Activated CD8-positive, alpha-beta T cell treated with anti-CD3 and anti-CD28 coated beads for 36 hours (primary cell): ENCODE results near the gene COIL. TPM values are rescaled to one million over a fixed set of nuclear protein-coding genes. Genes with fewer than 3 reads are reported as not detected.

ENCODE experiments used
- ATAC-seq: fragments of 200-7000 bp; cut with Tn5 transposase; one replicate; pipeline ENCODE4 v1.10.0; 2021; ENCODE audit warnings: mild to moderate bottlenecking, moderate library complexity
- CTCF ChIA-PET: fragments of 350-600 bp; sonication (Branson Sonifier 250); formaldehyde crosslinking; loops from one replicate; lab custom pipeline; 2021; ENCODE audit warnings: antibody characterized with exemption; lab: Charles Lee
- POLR2A ChIA-PET: fragments of 350-600 bp; sonication (Branson Sonifier 250); formaldehyde crosslinking; loops from one replicate; lab custom pipeline; 2021; ENCODE audit warnings: antibody characterized with exemption; lab: Charles Lee
- DNase-seq: peaks from one replicate; pipeline ENCODE4 v3.0.0-alpha.2; 2020
- H3K27ac Mint-ChIP-seq: one replicate; pipeline ENCODE4 v1.8.0; 2021; ENCODE audit warnings: mild to moderate bottlenecking, mixed read lengths
- H3K27me3 Mint-ChIP-seq: one replicate; pipeline ENCODE4 v1.8.0; 2021; ENCODE audit warnings: mixed read lengths
- H3K36me3 Mint-ChIP-seq: one replicate; pipeline ENCODE4 v1.8.0; 2021; ENCODE audit warnings: low read depth, mixed read lengths
- H3K4me1 Mint-ChIP-seq: one replicate; pipeline ENCODE4 v1.8.0; 2021; ENCODE audit warnings: low read depth, mixed read lengths
- H3K4me3 Mint-ChIP-seq: one replicate; pipeline ENCODE4 v1.8.0; 2021; ENCODE audit warnings: mild to moderate bottlenecking, moderate library complexity, mixed read lengths
- H3K9me3 Mint-ChIP-seq: one replicate; pipeline ENCODE4 v1.8.0; 2021; ENCODE audit warnings: mixed read lengths
- intact Hi-C: fragments of 100-400 bp; cut with micrococcal nuclease; formaldehyde crosslinking; loops from one replicate; pipeline ENCODE4 v1.10.0; 2022
- total RNA-seq, 2 experiments: library from RNA; stranded (reverse); gene quantifications; one replicate each; pipeline ENCODE4 v1.2.3, GENCODE V29; 2021
- TF ChIP-seq, protein P1 (sequence below): fragments of 200-600 bp; IDR thresholded peaks from one replicate; pipeline ENCODE4 v1.8.0; 2022; ENCODE audit warnings: antibody characterized with exemption, mild to moderate bottlenecking

COIL gene
- total RNA-seq, 2 experiments from 2014 or later, result 19.5 to 20.8 TPM

DNA sequence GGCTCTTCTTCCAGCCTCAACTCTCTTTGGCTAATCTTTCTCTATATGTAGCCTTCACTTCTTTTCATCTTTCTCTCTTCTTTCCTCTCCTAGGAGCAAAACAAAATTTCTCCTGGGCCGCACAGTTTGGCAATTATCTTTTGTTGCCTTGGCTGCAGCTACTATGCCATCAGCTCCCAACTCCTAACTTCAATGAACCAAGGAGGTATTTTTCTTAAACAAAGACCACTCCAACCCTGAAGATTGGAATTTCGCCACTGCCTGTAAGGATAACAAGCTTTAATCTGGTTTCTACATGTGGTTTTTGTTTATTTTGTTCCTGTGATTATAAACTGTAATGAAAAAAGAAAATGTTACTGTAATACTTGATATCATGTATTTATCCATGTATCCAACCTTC lies 14.8 kb upstream of the COIL start:
- ATAC-seq (no peak), DNase-seq (no peak)
- ChIA-PET CTCF (interaction anchor here (1.2 kb wide), 1 partner anchor 8 kb away, joined by 3 read pairs; no protein-coding TSS in a partner anchor), POLR2A (interaction anchor here (0.6 to 1.2 kb wide), 2 partner anchors 10 to 603 kb away, joined by 3 to 4 read pairs; no protein-coding TSS in a partner anchor)
- TF ChIP-seq, protein P1, sequence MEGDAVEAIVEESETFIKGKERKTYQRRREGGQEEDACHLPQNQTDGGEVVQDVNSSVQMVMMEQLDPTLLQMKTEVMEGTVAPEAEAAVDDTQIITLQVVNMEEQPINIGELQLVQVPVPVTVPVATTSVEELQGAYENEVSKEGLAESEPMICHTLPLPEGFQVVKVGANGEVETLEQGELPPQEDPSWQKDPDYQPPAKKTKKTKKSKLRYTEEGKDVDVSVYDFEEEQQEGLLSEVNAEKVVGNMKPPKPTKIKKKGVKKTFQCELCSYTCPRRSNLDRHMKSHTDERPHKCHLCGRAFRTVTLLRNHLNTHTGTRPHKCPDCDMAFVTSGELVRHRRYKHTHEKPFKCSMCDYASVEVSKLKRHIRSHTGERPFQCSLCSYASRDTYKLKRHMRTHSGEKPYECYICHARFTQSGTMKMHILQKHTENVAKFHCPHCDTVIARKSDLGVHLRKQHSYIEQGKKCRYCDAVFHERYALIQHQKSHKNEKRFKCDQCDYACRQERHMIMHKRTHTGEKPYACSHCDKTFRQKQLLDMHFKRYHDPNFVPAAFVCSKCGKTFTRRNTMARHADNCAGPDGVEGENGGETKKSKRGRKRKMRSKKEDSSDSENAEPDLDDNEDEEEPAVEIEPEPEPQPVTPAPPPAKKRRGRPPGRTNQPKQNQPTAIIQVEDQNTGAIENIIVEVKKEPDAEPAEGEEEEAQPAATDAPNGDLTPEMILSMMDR, result no peak
- Mint-ChIP-seq H3K4me3 (no peak overlapping the region), H3K9me3 (no peaks in the 10 kb centered on the region), H3K27me3 (no peaks in the 10 kb centered on the region), H3K36me3 (no peaks in the 10 kb centered on the region), H3K4me1 (peaks cover 18% of the 10 kb centered on the region), H3K27ac (no peak overlapping the region)
- intact Hi-C loops, result no loop called here

DNA sequence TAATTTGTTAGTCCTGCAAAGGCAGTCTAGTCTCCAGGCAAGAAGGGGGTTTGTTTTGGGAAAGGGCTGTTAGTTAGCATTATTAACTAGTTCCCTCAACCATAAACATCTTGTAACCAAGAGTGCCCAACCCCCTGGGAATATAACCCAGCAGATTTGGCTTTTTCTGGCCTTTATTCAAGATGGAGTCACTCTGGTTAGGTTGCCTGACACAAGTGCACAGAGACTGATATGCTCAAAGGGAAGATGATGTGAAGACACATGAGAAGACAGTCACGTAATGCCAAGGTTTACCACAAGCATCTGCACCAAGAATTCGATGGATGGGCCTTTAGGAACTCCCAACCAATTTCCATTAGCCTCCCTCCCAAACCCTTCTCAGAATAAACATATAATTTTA lies 13.2 kb upstream of the COIL start:
- peaks cover 14% of the 10 kb centered on the region for H3K4me1 Mint-ChIP-seq
- ChIA-PET POLR2A (interaction anchor here (0.6 kb wide), 1 partner anchor 139 kb away, joined by 4 read pairs; no protein-coding TSS in a partner anchor), CTCF (no interaction called here)
- no peak overlapping the region for H3K27ac Mint-ChIP-seq
- intact Hi-C loops, result no loop called here
- no peaks in the 10 kb centered on the region for H3K9me3 Mint-ChIP-seq
- no peaks in the 10 kb centered on the region for H3K27me3 Mint-ChIP-seq
- TF ChIP-seq, protein P1, result no peak
- DNase-seq (no peak), ATAC-seq (no peak)
- no peaks in the 10 kb centered on the region for H3K36me3 Mint-ChIP-seq
- no peak overlapping the region for H3K4me3 Mint-ChIP-seq

DNA sequence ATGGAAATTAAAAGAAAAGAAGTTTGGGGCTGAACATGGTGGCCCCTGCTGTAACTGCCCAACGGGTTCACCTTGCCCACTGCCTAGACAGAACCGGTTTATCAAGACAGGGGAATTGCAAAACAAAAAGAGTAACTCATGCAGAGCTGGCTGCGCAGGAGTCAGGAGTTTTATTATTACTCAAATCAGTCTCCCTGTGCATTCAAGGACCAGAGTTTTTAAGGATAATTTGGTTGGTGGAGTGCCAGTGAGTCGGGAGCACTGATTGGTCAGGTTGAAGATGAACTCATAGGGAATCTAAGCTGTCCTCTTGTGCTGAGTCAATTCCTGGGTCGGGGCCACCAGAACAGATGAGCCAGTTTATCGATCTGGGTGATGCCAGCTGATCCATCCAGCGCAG lies 12.7 kb upstream of the COIL start:
- no peak overlapping the region for H3K27ac Mint-ChIP-seq
- peaks cover 9% of the 10 kb centered on the region for H3K4me1 Mint-ChIP-seq
- H3K9me3 Mint-ChIP-seq, result no peaks in the 10 kb centered on the region
- ChIA-PET POLR2A (interaction anchor here (0.6 kb wide), 1 partner anchor 139 kb away, joined by 4 read pairs; no protein-coding TSS in a partner anchor), CTCF (no interaction called here)
- TF ChIP-seq, protein P1, result no peak
- ATAC-seq (no peak), DNase-seq (no peak)
- no peak overlapping the region for H3K4me3 Mint-ChIP-seq
- no peaks in the 10 kb centered on the region for H3K27me3 Mint-ChIP-seq
- intact Hi-C loops, result no loop called here
- H3K36me3 Mint-ChIP-seq, result no peaks in the 10 kb centered on the region

DNA sequence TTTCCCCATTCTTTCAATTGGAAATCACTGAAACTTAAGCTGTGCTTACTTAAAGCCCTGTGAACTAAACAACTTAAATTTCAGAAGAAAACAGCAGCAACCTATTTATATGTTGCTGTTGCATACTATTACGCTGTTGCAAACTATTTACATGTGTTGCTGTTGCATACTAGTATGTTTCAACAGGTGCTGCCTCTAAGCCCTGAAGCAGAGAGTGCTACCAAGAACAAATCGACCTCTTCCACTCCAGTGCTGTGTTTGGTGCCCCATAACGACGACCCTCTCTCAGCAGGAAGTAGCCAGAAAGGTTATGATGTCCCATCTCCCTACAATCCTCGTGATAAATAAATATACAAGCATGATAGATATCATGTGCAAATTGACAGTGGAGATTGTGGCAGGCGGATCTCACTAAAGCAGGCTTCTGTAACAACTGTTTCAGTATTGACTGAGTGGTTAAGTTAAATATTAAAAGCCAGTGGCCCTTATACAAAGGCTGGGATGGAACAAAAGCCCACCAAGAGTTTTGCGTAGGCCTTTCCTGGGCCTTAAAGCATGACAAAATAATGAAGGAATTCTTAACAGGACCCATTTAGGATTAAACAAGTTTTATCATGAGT lies 11.4 kb upstream of the COIL start:
- Mint-ChIP-seq H3K27me3 (no peaks in the 10 kb centered on the region), H3K9me3 (no peaks in the 10 kb centered on the region), H3K27ac (no peak overlapping the region), H3K4me1 (peaks cover 6% of the 10 kb centered on the region), H3K36me3 (no peaks in the 10 kb centered on the region), H3K4me3 (no peak overlapping the region)
- TF ChIP-seq, protein P1, result no peak
- intact Hi-C loops, result no loop called here
- ATAC-seq (no peak), DNase-seq (no peak)
- ChIA-PET CTCF (interaction anchor here (0.6 kb wide), 1 partner anchor 130 kb away, joined by 3 read pairs; no protein-coding TSS in a partner anchor), POLR2A (interaction anchor here (0.6 kb wide), 1 partner anchor 21 kb away, joined by 3 read pairs; no protein-coding TSS in a partner anchor)

DNA sequence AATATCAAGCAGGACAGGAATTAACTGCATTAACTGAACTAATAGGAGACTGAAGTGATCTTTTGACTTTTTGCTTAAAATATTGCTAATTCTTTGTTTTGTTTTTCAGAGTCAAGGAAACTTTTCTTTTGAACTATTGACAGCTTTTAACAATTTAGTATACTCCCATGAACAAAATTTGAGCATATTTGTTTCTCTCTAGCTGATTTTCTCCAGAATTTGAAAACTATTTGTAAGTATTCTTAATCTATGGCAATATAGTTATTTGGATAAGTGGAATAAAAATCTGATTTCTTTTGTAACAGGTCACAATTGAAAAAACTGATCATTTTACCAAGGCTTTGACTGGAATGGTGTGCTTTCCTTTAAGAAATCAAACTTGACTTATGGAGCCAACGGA lies 10.1 kb upstream of the COIL start:
- Mint-ChIP-seq H3K4me1 (no peaks in the 10 kb centered on the region), H3K27ac (no peak overlapping the region), H3K27me3 (no peaks in the 10 kb centered on the region), H3K4me3 (no peak overlapping the region), H3K9me3 (no peaks in the 10 kb centered on the region), H3K36me3 (no peaks in the 10 kb centered on the region)
- TF ChIP-seq, protein P1, result no peak
- ChIA-PET CTCF (interaction anchor here (1.7 kb wide), 1 partner anchor 10 kb away, joined by 5 read pairs; the partner anchor contains the start of gene COIL), POLR2A (interaction anchor here (1.0 kb wide), 1 partner anchor 9 kb away, joined by 3 read pairs; no protein-coding TSS in a partner anchor)
- intact Hi-C loops, result no loop called here
- DNase-seq (no peak), ATAC-seq (no peak)
